ENCODE data around the gene ZNF750.

The ZNF750 gene

GRCh38 chr17:82808921-82809905 is 30.6 kb downstream of the ZNF750 start:
- no peak for TF ChIP-seq CTCF (IDR thresholded peaks at IDR 0.05; ENCODE audit: low read length)
- no peak for TF ChIP-seq EZH2 (optimal IDR thresholded peaks at IDR 0.05; ENCODE audit: low read depth, low read length)
- no peak for TF ChIP-seq EZH2phosphoT487 (IDR thresholded peaks at IDR 0.05; ENCODE audit: low read length)
- Histone ChIP-seq H3K9me2 (replicated peaks; ENCODE audit: insufficient read depth, low read length) (no peaks in the 10 kb centered on the region), H3K27ac (ENCODE audit: low read length) (no peak overlapping the region), H3K4me3 (ENCODE audit: low read length) (no peak overlapping the region), H3K27me3 (replicated peaks; ENCODE audit: insufficient read depth, low read length) (no peaks in the 10 kb centered on the region), H3F3A (ENCODE audit: insufficient read depth, low read length) (no peaks in the 10 kb centered on the region), H3K9ac (ENCODE audit: low read length) (no peak overlapping the region), H2AFZ (ENCODE audit: low read length) (no peak overlapping the region), H3K4me2 (ENCODE audit: low read depth, low read length) (no peak overlapping the region), H3K36me3 (replicated peaks; ENCODE audit: insufficient read depth, low read length) (no peaks in the 10 kb centered on the region), H3K9me3 (replicated peaks; ENCODE audit: insufficient read depth, low read length) (no peaks in the 10 kb centered on the region), H3K79me2 (ENCODE audit: low read length) (no peaks in the 10 kb centered on the region), H3K4me1 (ENCODE audit: low read length) (no peaks in the 10 kb centered on the region), H4K20me1 (ENCODE audit: insufficient read depth, low read length) (no peaks in the 10 kb centered on the region)
- DNase-seq, result no peak

- TF ChIP-seq CTCF (IDR thresholded peaks at IDR 0.05; ENCODE audit: low read length) (no peak), EZH2 (optimal IDR thresholded peaks at IDR 0.05; ENCODE audit: low read depth, low read length) (no peak), EZH2phosphoT487 (IDR thresholded peaks at IDR 0.05; ENCODE audit: low read length) (no peak)
- Histone ChIP-seq H3K27me3 (replicated peaks; ENCODE audit: insufficient read depth, low read length) (no peaks in the 10 kb centered on the region), H3K4me3 (ENCODE audit: low read length) (no peak overlapping the region), H3F3A (ENCODE audit: insufficient read depth, low read length) (no peaks in the 10 kb centered on the region), H3K36me3 (replicated peaks; ENCODE audit: insufficient read depth, low read length) (no peaks in the 10 kb centered on the region), H3K79me2 (ENCODE audit: low read length) (peaks cover 7% of the 10 kb centered on the region), H3K27ac (ENCODE audit: low read length) (no peak overlapping the region), H3K9me3 (replicated peaks; ENCODE audit: insufficient read depth, low read length) (no peaks in the 10 kb centered on the region), H4K20me1 (ENCODE audit: insufficient read depth, low read length) (no peaks in the 10 kb centered on the region), H3K9me2 (replicated peaks; ENCODE audit: insufficient read depth, low read length) (no peaks in the 10 kb centered on the region), H2AFZ (ENCODE audit: low read length) (no peak overlapping the region), H3K4me1 (ENCODE audit: low read length) (no peaks in the 10 kb centered on the region), H3K9ac (ENCODE audit: low read length) (no peak overlapping the region), H3K4me2 (ENCODE audit: low read depth, low read length) (no peak overlapping the region)
- DNase-seq, result no peak
These were observed 31.8 kb downstream of the ZNF750 start for GRCh38 chr17:82808006-82808405.

- Histone ChIP-seq H3K36me3 (replicated peaks; ENCODE audit: insufficient read depth, low read length) (no peaks in the 10 kb centered on the region), H3K27ac (ENCODE audit: low read length) (no peak overlapping the region), H3K4me3 (ENCODE audit: low read length) (no peak overlapping the region), H3K9me2 (replicated peaks; ENCODE audit: insufficient read depth, low read length) (no peaks in the 10 kb centered on the region), H3K9me3 (replicated peaks; ENCODE audit: insufficient read depth, low read length) (no peaks in the 10 kb centered on the region), H3K27me3 (replicated peaks; ENCODE audit: insufficient read depth, low read length) (no peaks in the 10 kb centered on the region), H4K20me1 (ENCODE audit: insufficient read depth, low read length) (no peaks in the 10 kb centered on the region), H3K9ac (ENCODE audit: low read length) (no peak overlapping the region), H3K4me1 (ENCODE audit: low read length) (no peaks in the 10 kb centered on the region), H3K4me2 (ENCODE audit: low read depth, low read length) (no peak overlapping the region), H3K79me2 (ENCODE audit: low read length) (peaks cover 11% of the 10 kb centered on the region), H2AFZ (ENCODE audit: low read length) (no peak overlapping the region), H3F3A (ENCODE audit: insufficient read depth, low read length) (no peaks in the 10 kb centered on the region)
- no peak for TF ChIP-seq CTCF (IDR thresholded peaks at IDR 0.05; ENCODE audit: low read length)
- TF ChIP-seq EZH2 (optimal IDR thresholded peaks at IDR 0.05; ENCODE audit: low read depth, low read length), result no peak
- DNase-seq, result no peak
These were observed 32.3 kb downstream of the ZNF750 start for GRCh38 chr17:82807562-82807961.

Data from MM.1S (cell line).